ENCODE results near the gene RGS18. TPM values are rescaled to one million over a fixed set of nuclear protein-coding genes. Genes with fewer than 3 reads are reported as not detected.

Gene RGS18
- total and polyA plus RNA-seq, 2 of the 4 experiments (the other 2 are of a cell fraction), result 0.09 to 0.18 TPM

DNA sequence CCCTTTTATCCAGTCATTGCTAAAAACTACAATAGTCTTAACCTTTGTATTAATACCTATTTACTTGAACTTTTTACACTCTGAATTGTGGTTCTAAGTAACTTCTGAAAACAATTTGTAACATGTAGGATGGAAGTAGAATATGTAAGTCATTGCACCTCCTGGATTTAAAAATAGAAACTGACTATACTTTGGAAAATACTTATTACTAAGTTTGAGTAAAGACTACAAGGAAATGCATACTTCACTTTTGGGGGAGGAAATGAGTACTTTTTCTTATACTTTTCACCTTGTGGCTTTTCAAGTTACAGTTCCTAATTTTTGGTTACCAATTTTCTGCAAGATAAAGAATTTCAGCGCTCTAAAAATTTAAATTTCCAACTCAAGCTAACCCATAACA lies 8.7 kb downstream of the RGS18 start:
- dilution Hi-C loops (cut with HindIII; ENCODE audit: low sequenced_read_pairs, unreplicated experiment) (no loop called here), intact Hi-C loops (cut with micrococcal nuclease) (no loop called here), in situ Hi-C loops (cut with MboI; ENCODE audit: low sequenced_read_pairs) (no loop called here)
- WGBS, 2 experiments (ENCODE audit: extremely low coverage in 2 of 2, insufficient read length in 1 of 2), result 100% methylated on average over 1 of the region's 1 CpG; no CpG with 5 or more reads in 1 of the 2 experiments
- Histone ChIP-seq H3K9me1 (ENCODE audit: insufficient read depth, low read length) (peaks cover 4% of the 10 kb centered on the region), H4K8ac (ENCODE audit: low read depth in 2 of 2, low read length in 2 of 2) (no peak overlapping the region), H3K18ac (ENCODE audit: low read depth, low read length) (no peak overlapping the region), H2BK20ac (ENCODE audit: low read depth, low read length) (no peak overlapping the region), H3K27ac (ENCODE audit: insufficient read depth, low read length) (no peak overlapping the region), H2AK5ac (ENCODE audit: low read depth, low read length) (no peak overlapping the region), H4K20me1 (ENCODE audit: insufficient read depth, low read length) (no peaks in the 10 kb centered on the region), H3K9ac (ENCODE audit: low read depth, low read length) (no peak overlapping the region), H2BK120ac (ENCODE audit: low read depth, low read length) (no peak overlapping the region), H3K14ac (replicated peaks; ENCODE audit: low read depth, low read length) (no peak overlapping the region), H2BK5ac (ENCODE audit: low read depth, low read length, poor library complexity, severe bottlenecking) (no peak overlapping the region), H3K9me3 (ENCODE audit: control insufficient read depth, insufficient read depth, low read length) (no peaks in the 10 kb centered on the region), H2AFZ (replicated peaks; ENCODE audit: low read length, poor library complexity) (no peak overlapping the region), H3K4me2 (ENCODE audit: low read depth, low read length) (no peak overlapping the region), H3K56ac (ENCODE audit: extremely low read depth, insufficient read depth, low read length) (no peak overlapping the region), H3K36me3 (ENCODE audit: control insufficient read depth, insufficient read depth, low read length) (no peaks in the 10 kb centered on the region), H3K4me3 (ENCODE audit: insufficient read depth, low read depth, low read length) (no peak overlapping the region), H3K23ac (ENCODE audit: low read depth, low read length) (no peak overlapping the region), H2BK15ac (ENCODE audit: low read depth, low read length) (no peak overlapping the region), H3K79me1 (ENCODE audit: low read depth in 1 of 2, low read length in 2 of 2) (no peaks in the 10 kb centered on the region), H3K27me3 (ENCODE audit: control insufficient read depth, insufficient read depth, low read length) (no peaks in the 10 kb centered on the region), H4K91ac (ENCODE audit: insufficient read depth, low read depth, low read length) (no peak overlapping the region), H2AK9ac (replicated peaks; ENCODE audit: low read depth, low read length, poor library complexity) (no peak overlapping the region), H3K4ac (ENCODE audit: low read depth, low read length) (no peak overlapping the region), H3K4me1 (ENCODE audit: control insufficient read depth, insufficient read depth, low read length) (peaks cover 2% of the 10 kb centered on the region; the same call in 1 of the 2 replicates), H4K5ac (ENCODE audit: low read depth, low read length) (no peak overlapping the region)
- DNase-seq (no peak), ATAC-seq (ENCODE audit: low read depth) (no peak)
- TF ChIP-seq CHD1 (IDR thresholded peaks at IDR 0.05; ENCODE audit: low read depth, low read length) (no peak), MAZ (IDR thresholded peaks at IDR 0.05; ENCODE audit: borderline replicate concordance, low read depth, low read length) (no peak), RFX5 (IDR thresholded peaks at IDR 0.05; ENCODE audit: low read depth, low read length) (no peak), RAD21 (IDR thresholded peaks at IDR 0.05; ENCODE audit: low read length) (no peak)
- ChIA-PET CTCF (no interaction called here), POLR2A (ENCODE audit: unreplicated experiment) (no interaction called here)
- BruUV-seq (replicated peaks), result no TSS peak

Measured in IMR-90 (cell line).